ENCODE data around the gene SLC22A7. TPM values are rescaled to one million over a fixed set of nuclear protein-coding genes. Genes with fewer than 3 reads are reported as not detected.

SLC22A7 gene
- total RNA-seq, 1 donor from 2014 or later, result not detected

DNA sequence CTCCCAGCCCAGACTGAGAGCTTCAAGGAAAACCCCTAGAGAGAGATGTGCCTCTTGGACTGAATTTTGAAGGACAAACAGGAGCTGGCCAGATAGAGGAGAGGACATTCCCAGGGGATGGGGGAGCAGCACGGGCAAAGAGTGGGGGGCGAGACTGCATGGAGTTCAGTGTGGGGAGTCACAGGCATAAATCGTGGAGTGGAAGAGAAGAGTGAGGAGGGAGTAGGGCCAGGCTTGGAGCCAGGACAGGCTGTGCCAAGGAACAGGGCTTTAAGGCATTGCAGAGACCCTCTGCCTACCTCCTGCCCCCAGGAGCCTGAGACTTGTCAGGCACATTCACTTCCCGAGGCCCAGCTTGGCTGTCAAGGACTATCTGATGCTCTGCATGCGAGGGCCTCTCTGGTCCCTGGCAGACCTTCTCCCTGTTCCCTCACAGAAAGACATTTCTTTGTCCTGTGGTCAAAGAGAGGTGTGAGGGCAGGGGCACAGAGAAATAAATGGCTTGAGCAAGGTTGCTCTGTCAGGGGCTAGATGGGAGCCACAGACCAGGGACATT lies 5.2 kb upstream of the SLC22A7 start:
- Mint-ChIP-seq H3K4me3 (ENCODE audit: unreplicated experiment) (no peak overlapping the region), H3K27me3 (ENCODE audit: unreplicated experiment) (peaks cover 12% of the 10 kb centered on the region), H3K4me1 (ENCODE audit: unreplicated experiment) (no peaks in the 10 kb centered on the region), H3K27ac (ENCODE audit: unreplicated experiment) (no peak overlapping the region), H3K9me3 (ENCODE audit: unreplicated experiment) (no peaks in the 10 kb centered on the region), H3K36me3 (ENCODE audit: unreplicated experiment) (no peaks in the 10 kb centered on the region)
- DNase-seq (ENCODE audit: extremely low spot score, unreplicated experiment), result no peak
- TF ChIP-seq CTCF (IDR thresholded peaks at IDR 0.05), result no peak

DNA sequence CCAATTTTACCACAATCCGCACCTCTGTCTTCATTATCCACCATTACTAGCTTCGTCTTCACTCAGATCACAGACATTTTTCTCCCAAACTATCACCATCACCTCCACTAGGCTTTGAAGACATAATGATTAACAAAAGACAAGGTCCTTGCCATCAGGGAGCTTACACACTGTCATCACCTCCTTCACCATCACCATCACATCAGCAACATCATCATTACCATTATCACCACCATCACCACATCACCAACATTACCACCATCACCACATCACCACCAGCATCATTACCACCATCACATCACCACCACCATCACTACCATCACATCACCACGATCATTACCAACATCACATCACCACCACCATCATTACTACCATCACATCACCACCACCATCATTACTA lies 4.4 kb upstream of the SLC22A7 start:
- H3K9me3 Mint-ChIP-seq (ENCODE audit: unreplicated experiment), result no peaks in the 10 kb centered on the region
- H3K27me3 Mint-ChIP-seq (ENCODE audit: unreplicated experiment), result peaks cover 13% of the 10 kb centered on the region
- no peaks in the 10 kb centered on the region for H3K36me3 Mint-ChIP-seq (ENCODE audit: unreplicated experiment)
- no peak for TF ChIP-seq CTCF (IDR thresholded peaks at IDR 0.05)
- H3K4me3 Mint-ChIP-seq (ENCODE audit: unreplicated experiment), result no peak overlapping the region
- H3K27ac Mint-ChIP-seq (ENCODE audit: unreplicated experiment), result no peak overlapping the region
- DNase-seq (ENCODE audit: extremely low spot score, unreplicated experiment), result no peak
- no peaks in the 10 kb centered on the region for H3K4me1 Mint-ChIP-seq (ENCODE audit: unreplicated experiment)

DNA sequence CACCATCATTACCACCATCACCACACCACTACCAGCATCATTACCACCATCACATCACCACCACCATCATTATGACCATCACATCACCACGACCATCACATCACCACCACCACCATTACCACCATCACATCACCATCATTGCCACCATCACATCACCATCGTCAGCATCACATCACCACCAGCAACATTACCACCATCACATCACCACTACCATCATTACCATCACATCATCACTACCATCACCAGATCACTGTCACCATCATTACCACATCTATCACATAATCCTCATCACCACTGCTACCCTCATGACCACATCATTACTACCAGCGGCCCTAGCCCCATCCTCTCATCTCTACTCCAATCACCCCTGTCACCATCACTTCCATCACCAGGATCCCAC lies 3.5 kb upstream of the SLC22A7 start:
- no peak for TF ChIP-seq CTCF (IDR thresholded peaks at IDR 0.05)
- H3K27ac Mint-ChIP-seq (ENCODE audit: unreplicated experiment), result no peak overlapping the region
- no peaks in the 10 kb centered on the region for H3K9me3 Mint-ChIP-seq (ENCODE audit: unreplicated experiment)
- H3K27me3 Mint-ChIP-seq (ENCODE audit: unreplicated experiment), result peaks cover 17% of the 10 kb centered on the region
- no peak for DNase-seq (ENCODE audit: extremely low spot score, unreplicated experiment)
- no peak overlapping the region for H3K4me3 Mint-ChIP-seq (ENCODE audit: unreplicated experiment)
- H3K4me1 Mint-ChIP-seq (ENCODE audit: unreplicated experiment), result no peaks in the 10 kb centered on the region
- H3K36me3 Mint-ChIP-seq (ENCODE audit: unreplicated experiment), result no peaks in the 10 kb centered on the region

GRCh38 chr6:43295456-43295855 lies 2.6 kb upstream of the SLC22A7 start:
- no peak for DNase-seq (ENCODE audit: extremely low spot score, unreplicated experiment)
- Mint-ChIP-seq H3K4me3 (ENCODE audit: unreplicated experiment) (no peak overlapping the region), H3K36me3 (ENCODE audit: unreplicated experiment) (no peaks in the 10 kb centered on the region), H3K4me1 (ENCODE audit: unreplicated experiment) (no peaks in the 10 kb centered on the region), H3K27me3 (ENCODE audit: unreplicated experiment) (peaks cover 21% of the 10 kb centered on the region), H3K9me3 (ENCODE audit: unreplicated experiment) (no peaks in the 10 kb centered on the region), H3K27ac (ENCODE audit: unreplicated experiment) (no peak overlapping the region)
- no peak for TF ChIP-seq CTCF (IDR thresholded peaks at IDR 0.05)

DNA sequence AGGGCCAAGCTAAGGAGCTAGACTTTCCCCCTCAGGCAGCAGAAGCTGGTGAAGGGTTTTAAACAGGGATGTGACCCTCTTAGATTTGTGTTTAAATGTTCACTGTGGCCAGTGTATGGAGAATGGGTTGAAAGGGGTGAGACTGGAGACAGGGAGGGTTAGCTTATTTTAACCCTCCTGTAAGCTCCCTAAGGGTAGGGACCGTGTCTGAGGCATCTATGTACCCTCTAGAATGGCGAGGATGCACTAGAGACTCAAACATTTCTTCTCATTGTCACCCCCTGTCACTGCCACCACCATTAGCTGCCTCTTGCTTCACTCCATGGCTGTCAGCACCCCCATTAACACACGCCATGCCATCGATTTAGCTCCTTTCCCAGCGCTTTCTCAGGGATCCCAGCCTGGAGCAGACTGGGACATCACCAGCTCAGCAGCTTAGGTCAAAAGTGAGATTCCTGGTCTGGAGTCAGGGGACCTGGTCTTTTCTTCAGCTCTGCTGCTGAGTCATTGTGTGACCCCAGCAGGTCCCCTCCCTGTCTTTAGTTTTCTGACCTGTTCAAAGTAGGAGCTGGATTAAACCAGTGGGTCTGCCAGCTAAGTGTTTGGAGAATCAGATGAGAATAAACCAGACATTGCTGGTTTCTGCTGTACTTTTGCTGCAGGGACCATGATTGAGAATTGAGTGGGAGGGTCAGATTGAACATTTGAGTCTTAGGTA lies 1.1 kb upstream of the SLC22A7 start:
- Mint-ChIP-seq H3K36me3 (ENCODE audit: unreplicated experiment) (no peaks in the 10 kb centered on the region), H3K27ac (ENCODE audit: unreplicated experiment) (no peak overlapping the region), H3K9me3 (ENCODE audit: unreplicated experiment) (no peaks in the 10 kb centered on the region), H3K4me3 (ENCODE audit: unreplicated experiment) (no peak overlapping the region), H3K4me1 (ENCODE audit: unreplicated experiment) (no peaks in the 10 kb centered on the region), H3K27me3 (ENCODE audit: unreplicated experiment) (peaks cover 29% of the 10 kb centered on the region)
- no peak for DNase-seq (ENCODE audit: extremely low spot score, unreplicated experiment)
- TF ChIP-seq CTCF (IDR thresholded peaks at IDR 0.05), result no peak

All from osteocyte (in vitro differentiated cells).